Uterus (tissue), 4 donors: ENCODE data around the gene RAB15. TPM values are rescaled to one million over a fixed set of nuclear protein-coding genes. Genes with fewer than 3 reads are reported as not detected.

Experiments used
- DNase-seq, 2 donors: peaks; one replicate each; pipeline ENCODE4 v3.0.0-alpha.2; 2019 to 2020
- H3K27ac ChIP-seq, 2 donors: fragments of 200-600 bp; sonication (generic); 1 replicate in 1 of 2; 2 replicates in 1 of 2; pipeline ENCODE4 v1.5.1; 2016 to 2018
- H3K27me3 ChIP-seq, 2 donors: fragments of 200-600 bp; sonication (generic); one replicate each; pipeline ENCODE4 v1.5.1; 2018 to 2019; ENCODE audit warnings: control low read depth in 1 of 2
- H3K36me3 ChIP-seq, 2 donors: fragments of 200-600 bp; sonication (generic); one replicate each; pipeline ENCODE4 v1.5.1; 2019; ENCODE audit warnings: control low read depth in 1 of 2
- H3K4me1 ChIP-seq, 2 donors: fragments of 200-600 bp; sonication (generic); one replicate each; pipeline ENCODE4 v1.5.1; 2018 to 2019; ENCODE audit warnings: control low read depth in 1 of 2
- H3K4me3 ChIP-seq, 2 donors: fragments of 200-600 bp; sonication (generic); 1 replicate in 1 of 2; 2 replicates in 1 of 2; pipeline ENCODE4 v1.5.1; 2018 to 2019; ENCODE audit warnings: mild to moderate bottlenecking in 1 of 2
- H3K9me3 ChIP-seq, 2 donors: fragments of 200-600 bp; sonication (generic); one replicate each; pipeline ENCODE4 v1.5.1; 2019; ENCODE audit warnings: control low read depth in 1 of 2
- POLR2A ChIP-seq, 2 donors: fragments of 450-650 bp; IDR thresholded peaks; one replicate each; pipeline ENCODE4 v1.6.1; 2016; ENCODE audit warnings: antibody characterized with exemption in 2 of 2, mild to moderate bottlenecking in 1 of 2, moderate library complexity in 1 of 2
- intact Hi-C: fragments of 100-400 bp; cut with DNase I; formaldehyde crosslinking; loops from one replicate; pipeline ENCODE4 v1.15.1; 2023; ENCODE audit warnings: low total_unique reads
- total RNA-seq, 4 donors: library from RNA; depleted of rRNA in 3 of 4; stranded (reverse); fragments of >200 nt in 3 of 4; gene quantifications; one replicate each; pipeline versions ENCODE4 v1.1.0 to v1.2.4, GENCODE V29; 2014 to 2023
- TF ChIP-seq, protein P1 (sequence below), 4 experiments: fragments of 200-600 bp in 2 of 4; fragments of 450-650 bp in 2 of 4; sonication (generic) in 2 of 4; IDR thresholded peaks; one replicate each; pipeline ENCODE4 v1.5.1; 2016 to 2019; ENCODE audit warnings: antibody characterized with exemption in 4 of 4, mild to moderate bottlenecking in 2 of 4, moderate library complexity in 1 of 4
- donor health status: DM: yes; HTN: yes; CAD: no.

RAB15 gene
- total RNA-seq, 4 donors from 2014 or later, result 1.0 to 3.8 (median 3.4) TPM; not detected in 1

DNA sequence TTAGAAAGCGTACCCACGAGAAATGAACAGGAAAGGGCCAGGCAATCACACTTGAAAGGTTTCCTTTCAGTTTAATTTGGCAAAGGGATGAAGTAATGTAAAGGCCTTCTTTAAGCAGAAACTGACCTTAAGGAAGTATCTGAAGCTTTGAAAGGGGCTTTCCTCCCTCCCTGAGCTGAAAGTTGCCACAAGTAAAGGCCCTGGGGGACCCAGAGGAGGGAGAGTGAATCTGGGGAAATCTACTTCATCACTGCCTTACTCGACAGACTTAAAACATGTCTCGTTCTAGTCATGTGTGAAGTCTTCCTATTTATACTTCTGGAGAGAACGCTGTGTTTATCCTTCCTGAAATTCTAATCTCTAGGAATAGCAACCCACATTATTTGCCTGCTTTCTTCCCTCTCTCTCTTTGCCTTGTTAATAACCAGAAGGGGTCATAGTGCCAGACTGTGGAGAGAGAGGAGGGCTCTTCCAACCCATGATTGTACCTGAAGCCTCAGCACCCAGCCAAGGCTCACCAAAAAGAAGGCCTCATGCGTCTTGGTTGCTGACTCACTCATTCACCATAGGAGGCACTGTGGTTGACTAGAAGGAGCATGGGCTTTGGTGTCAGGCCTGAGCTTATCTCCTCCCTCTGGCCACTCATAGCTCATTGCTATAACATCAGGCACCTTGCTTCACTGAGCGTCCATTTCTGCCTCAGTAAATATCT is 19.4 kb downstream of the RAB15 start:
- DNase-seq, result no peak
- no peak for TF ChIP-seq POLR2A (IDR thresholded peaks at IDR 0.05)
- TF ChIP-seq, protein P1, sequence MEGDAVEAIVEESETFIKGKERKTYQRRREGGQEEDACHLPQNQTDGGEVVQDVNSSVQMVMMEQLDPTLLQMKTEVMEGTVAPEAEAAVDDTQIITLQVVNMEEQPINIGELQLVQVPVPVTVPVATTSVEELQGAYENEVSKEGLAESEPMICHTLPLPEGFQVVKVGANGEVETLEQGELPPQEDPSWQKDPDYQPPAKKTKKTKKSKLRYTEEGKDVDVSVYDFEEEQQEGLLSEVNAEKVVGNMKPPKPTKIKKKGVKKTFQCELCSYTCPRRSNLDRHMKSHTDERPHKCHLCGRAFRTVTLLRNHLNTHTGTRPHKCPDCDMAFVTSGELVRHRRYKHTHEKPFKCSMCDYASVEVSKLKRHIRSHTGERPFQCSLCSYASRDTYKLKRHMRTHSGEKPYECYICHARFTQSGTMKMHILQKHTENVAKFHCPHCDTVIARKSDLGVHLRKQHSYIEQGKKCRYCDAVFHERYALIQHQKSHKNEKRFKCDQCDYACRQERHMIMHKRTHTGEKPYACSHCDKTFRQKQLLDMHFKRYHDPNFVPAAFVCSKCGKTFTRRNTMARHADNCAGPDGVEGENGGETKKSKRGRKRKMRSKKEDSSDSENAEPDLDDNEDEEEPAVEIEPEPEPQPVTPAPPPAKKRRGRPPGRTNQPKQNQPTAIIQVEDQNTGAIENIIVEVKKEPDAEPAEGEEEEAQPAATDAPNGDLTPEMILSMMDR (IDR thresholded peaks at IDR 0.05), result no peak
- H3K27ac ChIP-seq, result no peak overlapping the region
- H3K4me3 ChIP-seq, result no peak overlapping the region
- no peaks in the 10 kb centered on the region for H3K4me1 ChIP-seq
- no peaks in the 10 kb centered on the region for H3K36me3 ChIP-seq
- intact Hi-C loops, result no loop called here
- H3K27me3 ChIP-seq, result no peaks in the 10 kb centered on the region
- H3K9me3 ChIP-seq, result no peaks in the 10 kb centered on the region

DNA sequence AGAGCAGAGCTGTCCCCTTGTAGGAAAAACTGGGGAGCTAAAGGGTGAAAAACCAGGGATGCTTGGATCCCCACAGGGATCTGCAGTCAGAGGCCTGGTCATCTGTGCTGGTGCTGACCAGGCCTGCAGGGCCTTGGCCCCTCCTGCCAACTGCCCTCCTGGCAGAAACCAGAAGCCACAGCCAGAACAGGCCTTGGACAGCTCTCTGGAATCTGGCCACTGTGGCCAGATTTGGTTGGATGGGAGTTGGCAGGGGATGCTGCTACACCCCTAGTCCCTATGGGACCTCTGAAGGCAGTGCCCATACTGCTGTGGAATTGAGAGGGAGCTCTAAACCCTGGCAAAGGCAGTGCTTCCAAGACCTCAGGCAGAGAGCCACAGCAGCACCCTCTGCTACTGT is 20.4 kb downstream of the RAB15 start:
- peak in 1 of 2 donors; percentile 22 for DNase-seq
- no peak overlapping the region for H3K4me3 ChIP-seq
- no peaks in the 10 kb centered on the region for H3K9me3 ChIP-seq
- no peaks in the 10 kb centered on the region for H3K4me1 ChIP-seq
- intact Hi-C loops, result no loop called here
- H3K36me3 ChIP-seq, result no peaks in the 10 kb centered on the region
- no peak for TF ChIP-seq POLR2A (IDR thresholded peaks at IDR 0.05)
- TF ChIP-seq, protein P1 (IDR thresholded peaks at IDR 0.05), result no peak
- no peak overlapping the region for H3K27ac ChIP-seq
- H3K27me3 ChIP-seq, result no peaks in the 10 kb centered on the region

DNA sequence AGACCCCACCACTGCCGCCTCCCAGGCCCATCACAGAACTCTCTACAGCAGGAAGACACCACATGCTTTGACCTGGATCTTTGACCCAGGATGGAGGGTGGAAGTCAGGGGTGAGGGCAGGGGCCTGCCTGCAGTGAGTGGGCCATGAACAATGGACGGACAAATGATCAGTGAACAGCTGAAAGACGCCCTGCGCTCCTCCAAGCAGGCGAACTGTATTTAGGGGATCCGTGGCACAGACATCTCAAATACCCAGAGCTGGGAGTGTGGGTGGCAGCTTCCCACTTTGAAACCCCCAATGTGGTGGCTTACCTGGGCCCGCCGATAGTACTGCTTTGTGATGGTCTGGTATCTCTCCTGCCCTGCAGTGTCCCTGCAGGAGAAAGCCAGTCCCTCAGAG is 20.8 kb downstream of the RAB15 start:
- H3K36me3 ChIP-seq, result no peaks in the 10 kb centered on the region

DNA sequence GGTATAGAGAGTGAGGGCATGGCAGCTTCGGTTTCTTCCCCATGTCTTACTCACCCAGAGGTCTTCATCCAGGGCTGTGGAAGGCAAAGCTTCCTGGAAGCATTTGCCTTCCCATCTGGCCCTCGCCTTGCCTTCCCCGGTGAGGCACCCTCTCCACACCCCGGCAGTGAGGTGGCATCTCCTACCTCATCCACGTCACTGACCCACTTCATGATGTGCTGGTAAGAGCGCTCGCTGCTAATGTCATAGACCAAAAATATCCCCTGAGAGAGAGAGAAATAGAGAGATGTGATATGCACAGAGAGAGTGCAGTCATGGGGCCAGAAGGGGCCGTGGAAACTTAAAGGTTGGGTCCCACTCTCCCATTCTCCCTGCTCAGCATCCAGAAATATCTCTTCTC is 21.2 kb downstream of the RAB15 start:
- intact Hi-C loops, result no loop called here
- Histone ChIP-seq H3K27ac (no peak overlapping the region), H3K27me3 (no peaks in the 10 kb centered on the region), H3K4me3 (no peak overlapping the region), H3K36me3 (no peaks in the 10 kb centered on the region), H3K9me3 (no peaks in the 10 kb centered on the region), H3K4me1 (no peaks in the 10 kb centered on the region)
- TF ChIP-seq, protein P1 (IDR thresholded peaks at IDR 0.05), result no peak
- TF ChIP-seq POLR2A (IDR thresholded peaks at IDR 0.05), result no peak
- no peak for DNase-seq

More for the DNA sequence above, 20.8 kb downstream of the RAB15 start:
- no peak for DNase-seq
- TF ChIP-seq, protein P1 (IDR thresholded peaks at IDR 0.05), result no peak
- no peak for TF ChIP-seq POLR2A (IDR thresholded peaks at IDR 0.05)
- intact Hi-C loops, result no loop called here
- Histone ChIP-seq H3K4me1 (no peaks in the 10 kb centered on the region), H3K9me3 (no peaks in the 10 kb centered on the region), H3K4me3 (no peak overlapping the region), H3K27me3 (no peaks in the 10 kb centered on the region), H3K27ac (no peak overlapping the region)

DNA sequence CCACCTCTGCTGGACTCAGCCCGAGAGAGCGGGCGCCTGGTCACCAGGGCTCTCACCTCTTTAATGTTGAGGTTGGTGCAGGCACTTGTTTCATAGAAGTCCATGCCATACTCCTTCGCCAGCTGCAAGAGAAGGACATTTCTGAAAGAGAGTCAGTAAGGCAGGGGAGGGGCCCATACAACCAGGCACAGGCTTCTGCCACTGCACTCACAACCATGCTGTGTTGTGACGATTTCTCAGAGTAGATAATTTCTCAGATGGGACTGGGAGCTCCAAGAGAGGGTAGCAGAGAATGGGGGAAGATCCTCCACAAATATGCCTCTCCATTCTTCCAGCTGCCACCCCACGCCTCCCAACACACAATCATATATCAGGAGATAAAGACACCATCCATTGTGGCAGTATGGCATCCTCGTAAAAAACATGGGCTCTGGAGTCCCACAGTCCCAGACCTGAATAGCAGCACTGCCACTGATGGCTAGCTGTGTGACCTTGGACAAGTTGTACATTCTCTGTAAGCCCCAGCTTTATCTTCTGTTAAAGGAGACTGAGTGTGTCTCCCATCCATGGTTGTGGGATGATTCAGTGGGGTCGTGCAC is 23.4 kb downstream of the RAB15 start:
- intact Hi-C loops, result no loop called here
- no peak overlapping the region for H3K4me3 ChIP-seq
- TF ChIP-seq, protein P1 (IDR thresholded peaks at IDR 0.05), result no peak
- no peak for TF ChIP-seq POLR2A (IDR thresholded peaks at IDR 0.05)
- H3K27me3 ChIP-seq, result no peaks in the 10 kb centered on the region
- no peaks in the 10 kb centered on the region for H3K9me3 ChIP-seq
- H3K36me3 ChIP-seq, result no peaks in the 10 kb centered on the region
- H3K27ac ChIP-seq, result no peak overlapping the region
- H3K4me1 ChIP-seq, result no peaks in the 10 kb centered on the region
- DNase-seq, result no peak
